Measurements from ENCODE around the gene UAP1L1.

Gene UAP1L1

GRCh38 chr9:137037035-137037434 is 40.3 kb upstream of the UAP1L1 start:
- DNase-seq (ENCODE audit: low read depth in 2 of 2): no peak
- no peak for TF ChIP-seq CTCF (IDR thresholded peaks at IDR 0.05; ENCODE audit: low read depth, low read length)
- no peak overlapping the region for H3K4me3 ChIP-seq (replicated peaks in 1 of 2; ENCODE audit: low read depth in 2 of 2, low read length in 2 of 2)

- no peak for DNase-seq (ENCODE audit: low read depth in 2 of 2)
- no peak for TF ChIP-seq CTCF (IDR thresholded peaks at IDR 0.05; ENCODE audit: low read depth, low read length)
- H3K4me3 ChIP-seq (replicated peaks in 1 of 2; ENCODE audit: low read depth in 2 of 2, low read length in 2 of 2): no peak overlapping the region
Observed at GRCh38 chr9:137037483-137037882, 39.8 kb upstream of the UAP1L1 start.

GRCh38 chr9:137038916-137039315 is 38.4 kb upstream of the UAP1L1 start:
- no peak for TF ChIP-seq CTCF (IDR thresholded peaks at IDR 0.05; ENCODE audit: low read depth, low read length)
- no peak for DNase-seq (ENCODE audit: low read depth in 2 of 2)
- H3K4me3 ChIP-seq (replicated peaks in 1 of 2; ENCODE audit: low read depth in 2 of 2, low read length in 2 of 2): no peak overlapping the region

- H3K4me3 ChIP-seq (replicated peaks in 1 of 2; ENCODE audit: low read depth in 2 of 2, low read length in 2 of 2): no peak overlapping the region
- no peak for DNase-seq (ENCODE audit: low read depth in 2 of 2)
- TF ChIP-seq CTCF (IDR thresholded peaks at IDR 0.05; ENCODE audit: low read depth, low read length): no peak
Observed at GRCh38 chr9:137039611-137040366, 37.5 kb upstream of the UAP1L1 start.

- no peak for TF ChIP-seq CTCF (IDR thresholded peaks at IDR 0.05; ENCODE audit: low read depth, low read length)
- DNase-seq (ENCODE audit: low read depth in 2 of 2): no peak
- H3K4me3 ChIP-seq (replicated peaks in 1 of 2; ENCODE audit: low read depth in 2 of 2, low read length in 2 of 2): no peak overlapping the region
Observed at GRCh38 chr9:137040568-137040967, 36.7 kb upstream of the UAP1L1 start.

GRCh38 chr9:137041124-137041523 is 36.2 kb upstream of the UAP1L1 start:
- no peak for TF ChIP-seq CTCF (IDR thresholded peaks at IDR 0.05; ENCODE audit: low read depth, low read length)
- no peak overlapping the region for H3K4me3 ChIP-seq (replicated peaks in 1 of 2; ENCODE audit: low read depth in 2 of 2, low read length in 2 of 2)
- DNase-seq (ENCODE audit: low read depth in 2 of 2): no peak
